Common myeloid progenitor, CD34-positive (primary cell): ENCODE data around the gene RAB14.

Source experiments
- CTCF ChIA-PET: fragments of 350-600 bp; sonication (Branson Sonifier 250); formaldehyde crosslinking; loops from one replicate; lab custom pipeline; 2021; ENCODE audit warnings: antibody characterized with exemption; lab: Charles Lee
- POLR2A ChIA-PET: fragments of 350-600 bp; sonication (Branson Sonifier 250); formaldehyde crosslinking; loops from one replicate; lab custom pipeline; 2021; ENCODE audit warnings: antibody characterized with exemption; lab: Charles Lee
- DNase-seq, 3 donors: peaks; one replicate each; pipeline versions ENCODE4 v3.0.0 to v3.0.0-alpha.2; 2013
- H3K27ac ChIP-seq, 2 experiments: 1 replicate in 1 of 2; 2 replicates in 1 of 2; pipeline ENCODE4 v1.7.0; 2013; ENCODE audit warnings: inconsistent platforms in 2 of 2, low read length in 2 of 2, mild to moderate bottlenecking in 2 of 2, low read depth in 1 of 2, moderate library complexity in 1 of 2; ENCODE audit not compliant: severe bottlenecking in 2 of 2, insufficient read depth in 1 of 2, poor library complexity in 1 of 2
- H3K27me3 ChIP-seq, 5 experiments: replicated peaks in 2 of 5; 1 replicate in 3 of 5; 2 replicates in 2 of 5; pipeline versions ENCODE4 v1.6.1 to v1.7.0; 2013; ENCODE audit warnings: low read length in 4 of 5, mild to moderate bottlenecking in 2 of 5, moderate library complexity in 2 of 5, inconsistent platforms in 1 of 5; ENCODE audit not compliant: insufficient read depth in 5 of 5, control insufficient read depth in 4 of 5
- H3K36me3 ChIP-seq, 4 experiments: 1 replicate in 2 of 4; 2 replicates in 2 of 4; pipeline versions ENCODE4 v1.6.1 to v1.7.0; 2013; ENCODE audit warnings: low read length in 3 of 4, control low read depth in 1 of 4, mild to moderate bottlenecking in 1 of 4; ENCODE audit not compliant: control insufficient read depth in 4 of 4, insufficient read depth in 4 of 4
- H3K4me1 ChIP-seq, 4 experiments: 1 replicate in 3 of 4; 2 replicates in 1 of 4; pipeline versions ENCODE4 v1.6.1 to v1.7.1; 2013; ENCODE audit warnings: low read length in 3 of 4, mild to moderate bottlenecking in 3 of 4, control low read depth in 1 of 4, inconsistent platforms in 1 of 4, moderate library complexity in 1 of 4; ENCODE audit not compliant: control insufficient read depth in 4 of 4, insufficient read depth in 4 of 4; ENCODE audit errors: control extremely low read depth in 1 of 4
- H3K4me3 ChIP-seq, 7 experiments: 1 replicate in 4 of 7; 2 replicates in 3 of 7; pipeline versions ENCODE4 v1.5.1 to v1.7.0; 2013; ENCODE audit warnings: mild to moderate bottlenecking in 7 of 7, low read length in 6 of 7, moderate library complexity in 6 of 7, inconsistent platforms in 2 of 7, low read depth in 2 of 7, control low read depth in 1 of 7; ENCODE audit not compliant: insufficient read depth in 4 of 7, control insufficient read depth in 1 of 7; ENCODE audit errors: extremely low read depth in 1 of 7
- H3K9me3 ChIP-seq, 5 experiments: 1 replicate in 4 of 5; 2 replicates in 1 of 5; pipeline versions ENCODE4 v1.6.1 to v1.7.1; 2013; ENCODE audit warnings: low read length in 4 of 5, mild to moderate bottlenecking in 2 of 5, inconsistent platforms in 1 of 5, low read depth in 1 of 5, moderate library complexity in 1 of 5; ENCODE audit not compliant: control insufficient read depth in 4 of 5, insufficient read depth in 2 of 5; ENCODE audit errors: control extremely low read depth in 1 of 5
- WGBS: methylation state at CpG from one replicate; pipeline ENCODE4 v1.1.5; 2013; ENCODE audit not compliant: insufficient coverage; 5-methylcytosine and 5-hydroxymethylcytosine counted together

Gene RAB14

DNA sequence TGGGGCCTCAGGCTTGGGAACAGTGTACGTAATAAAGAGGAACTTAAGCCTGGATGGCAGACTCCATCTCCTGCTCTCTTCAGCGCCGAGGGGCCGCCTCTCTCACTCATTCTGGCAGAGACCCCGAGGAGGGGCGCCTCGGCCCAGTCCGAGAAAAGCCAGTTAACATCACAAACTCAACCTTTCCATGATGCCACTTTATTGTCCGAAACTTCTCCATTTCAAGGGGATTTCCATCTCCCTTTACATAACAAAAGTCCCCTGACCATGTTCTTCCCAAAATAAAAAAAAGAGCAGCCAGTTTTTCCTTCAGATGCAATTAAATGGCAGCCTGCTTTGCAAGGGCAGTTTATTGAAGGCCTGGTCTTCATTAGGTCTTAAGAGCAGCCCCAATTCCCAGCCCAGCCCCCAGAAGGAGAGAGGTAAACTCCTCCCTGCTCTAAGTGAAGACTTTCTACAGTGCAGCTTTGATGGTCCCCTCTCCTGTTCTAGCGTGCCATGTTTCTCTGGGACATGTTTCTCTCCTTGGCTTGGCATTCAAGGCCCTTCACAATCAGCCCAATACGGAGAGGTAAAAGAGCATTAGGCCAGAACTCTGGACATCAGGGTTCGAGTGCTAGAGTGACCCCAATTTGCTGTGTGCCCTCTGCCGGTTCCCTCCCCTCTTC lies 19.5 kb upstream of the RAB14 start:
- DNase-seq, result peak in 2 of 3 donors; percentile 58 to 66

DNA sequence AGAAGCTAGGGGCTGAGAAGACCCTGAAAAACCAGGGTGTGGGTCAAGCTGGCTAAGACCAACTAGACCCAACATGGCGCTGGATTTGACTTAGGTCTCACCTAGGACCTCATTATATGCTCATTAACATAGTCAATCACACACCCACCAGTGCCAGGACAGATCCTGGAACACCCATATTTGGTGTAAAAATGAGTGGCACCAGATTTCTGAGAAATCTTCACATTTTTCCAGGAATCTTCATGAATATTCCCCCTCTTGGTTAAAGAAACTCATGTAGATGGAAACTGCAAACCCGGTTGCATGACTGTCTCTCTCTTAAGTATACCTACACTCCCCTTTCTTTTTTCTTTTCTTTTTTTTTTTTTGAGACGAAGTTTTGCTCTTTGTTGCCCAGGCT lies 17.9 kb upstream of the RAB14 start:
- no peak for DNase-seq
- POLR2A ChIA-PET, result no interaction called here
- no peak overlapping the region for H3K27ac ChIP-seq
- CTCF ChIA-PET, result interaction anchor here (0.9 to 1.0 kb wide), 2 partner anchors 63 to 100 kb away, joined by 3 to 4 read pairs; no protein-coding TSS in a partner anchor
- no peaks in the 10 kb centered on the region for H3K36me3 ChIP-seq
- H3K4me1 ChIP-seq, result peaks cover 16 to 31% (median 19%) of the 10 kb centered on the region in 4 experiments
- no peak overlapping the region for H3K4me3 ChIP-seq
- WGBS, result 100% methylated on average over 1 of the region's 3 CpGs
- no peaks in the 10 kb centered on the region for H3K9me3 ChIP-seq
- H3K27me3 ChIP-seq, result no peaks in the 10 kb centered on the region

More for the DNA sequence above, 19.5 kb upstream of the RAB14 start:
- H3K4me1 ChIP-seq, result peaks cover 15 to 28% (median 17%) of the 10 kb centered on the region in 4 experiments
- H3K36me3 ChIP-seq, result no peaks in the 10 kb centered on the region
- H3K27ac ChIP-seq, result peak overlapping the region in 1 of 2 experiments; percentile 27
- no peaks in the 10 kb centered on the region for H3K9me3 ChIP-seq
- POLR2A ChIA-PET, result interaction anchor here (0.6 kb wide), 1 partner anchor 54 kb away, joined by 3 read pairs; no protein-coding TSS in a partner anchor
- H3K27me3 ChIP-seq, result no peaks in the 10 kb centered on the region
- WGBS, result 27% methylated on average over 11 of the region's 13 CpGs
- CTCF ChIA-PET, result interaction anchor here (0.7 to 1.3 kb wide), 9 partner anchors 8 to 96 kb away, joined by 3 to 5 read pairs (median 3); no protein-coding TSS in a partner anchor
- peak overlapping the region in 2 of 7 experiments; percentile 19 to 37 for H3K4me3 ChIP-seq

DNA sequence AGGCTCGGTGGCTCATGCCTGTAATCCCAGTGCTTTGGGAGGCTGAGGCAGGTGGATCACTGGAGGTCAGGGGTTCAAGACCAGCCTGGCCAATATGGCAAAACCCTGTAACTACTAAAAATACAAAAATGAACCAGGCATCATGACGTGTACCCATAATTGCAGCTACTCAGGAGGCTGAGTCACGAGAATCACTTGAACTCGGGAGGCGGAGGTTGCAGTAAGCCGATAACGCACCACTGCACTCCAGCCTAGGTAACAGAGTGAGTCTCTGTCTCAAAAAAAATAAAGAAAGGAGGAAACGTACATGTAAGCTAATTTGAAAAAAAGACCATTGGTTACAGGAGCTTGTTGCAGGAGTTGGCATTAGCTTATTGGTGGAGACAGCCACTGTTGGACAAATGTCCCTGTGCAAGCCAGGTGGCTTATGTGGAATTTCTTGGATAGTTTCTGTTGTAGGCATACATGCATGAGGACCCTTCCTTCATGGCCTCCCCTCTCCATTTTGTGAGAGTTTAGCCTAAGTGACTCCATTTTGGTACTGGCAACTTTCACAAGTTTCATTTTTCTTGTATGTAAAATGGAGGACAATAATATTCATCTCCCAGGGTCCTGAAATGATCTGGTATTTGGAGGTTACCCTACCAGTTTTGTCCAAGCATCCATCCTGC lies 16.8 kb upstream of the RAB14 start:
- Histone ChIP-seq H3K27ac (no peak overlapping the region), H3K4me3 (no peak overlapping the region), H3K36me3 (no peaks in the 10 kb centered on the region), H3K9me3 (no peaks in the 10 kb centered on the region), H3K4me1 (peaks cover 16 to 31% (median 23%) of the 10 kb centered on the region in 4 experiments), H3K27me3 (no peaks in the 10 kb centered on the region)
- no peak for DNase-seq
- 98% methylated on average over 8 of the region's 8 CpGs for WGBS
- POLR2A ChIA-PET, result no interaction called here
- CTCF ChIA-PET, result interaction anchor here (0.6 to 1.9 kb wide), 9 partner anchors 26 to 317 kb away, joined by 3 to 5 read pairs (median 4); no protein-coding TSS in a partner anchor

DNA sequence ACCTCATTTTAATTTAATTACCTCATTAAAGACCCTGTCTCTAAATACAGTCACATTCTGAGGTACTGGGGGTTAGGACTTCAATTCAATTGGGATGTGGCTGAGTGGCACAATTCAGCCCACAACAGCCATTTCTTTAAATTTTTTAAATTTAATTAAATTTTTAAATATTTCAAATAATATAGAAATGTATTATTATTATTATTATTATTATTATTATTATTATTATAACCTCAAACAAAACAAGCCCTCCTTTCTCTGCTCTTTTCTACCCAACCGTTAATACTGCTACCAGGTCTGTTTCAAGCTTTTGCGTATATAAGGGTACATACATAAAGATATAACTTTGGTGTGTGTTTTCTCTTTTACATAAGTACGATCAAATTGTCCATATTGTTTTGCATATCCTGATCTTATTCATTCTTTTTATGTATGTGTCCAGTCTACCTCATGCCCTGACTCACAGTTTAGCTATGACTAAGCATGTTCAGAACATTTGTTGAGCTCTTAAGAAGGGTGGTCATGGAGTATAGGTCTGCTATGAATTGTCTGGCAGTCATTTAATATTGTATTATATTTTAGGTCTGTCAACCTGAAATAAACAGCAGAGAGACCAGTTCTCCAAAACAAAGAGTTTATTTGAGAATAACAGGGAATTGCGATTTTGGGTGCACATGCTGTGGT lies 16.1 kb upstream of the RAB14 start:
- 100% methylated on average over 1 of the region's 4 CpGs for WGBS
- Histone ChIP-seq H3K9me3 (no peaks in the 10 kb centered on the region), H3K27me3 (no peaks in the 10 kb centered on the region), H3K27ac (no peak overlapping the region), H3K4me1 (peaks cover 16 to 36% (median 29%) of the 10 kb centered on the region in 4 experiments), H3K36me3 (no peaks in the 10 kb centered on the region), H3K4me3 (no peak overlapping the region)
- CTCF ChIA-PET, result interaction anchor here (0.9 to 1.9 kb wide), 8 partner anchors 27 to 140 kb away, joined by 3 to 5 read pairs (median 4); no protein-coding TSS in a partner anchor
- POLR2A ChIA-PET, result no interaction called here
- DNase-seq, result peak in 2 of 3 donors; percentile 40 to 65

DNA sequence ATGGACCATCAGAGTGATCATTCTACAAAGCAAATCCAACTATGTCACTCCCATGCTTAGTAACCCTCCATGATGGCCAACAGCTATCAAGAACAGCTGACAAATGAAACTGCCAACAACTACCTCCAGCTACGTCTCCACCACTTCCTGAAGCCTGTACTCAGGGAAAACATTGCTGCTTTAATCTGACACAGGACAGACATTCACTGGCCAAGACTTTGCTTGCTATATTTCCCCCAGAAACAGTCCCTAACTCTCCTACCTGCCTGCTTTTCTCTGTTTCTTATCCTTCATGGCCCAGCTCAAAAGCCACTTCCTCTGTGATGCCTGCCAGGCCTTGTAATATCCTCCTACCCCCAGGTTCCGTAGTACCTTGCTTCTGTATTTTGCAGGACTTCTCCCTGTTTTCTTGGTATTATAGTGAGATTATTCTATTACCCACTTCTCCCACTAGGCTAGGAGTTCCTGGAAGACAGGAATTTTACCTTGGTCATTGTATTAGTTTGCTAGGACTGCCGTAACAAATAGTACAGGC lies 14.7 kb upstream of the RAB14 start:
- ChIA-PET POLR2A (interaction anchor here (0.6 kb wide), 1 partner anchor 1299 kb away, joined by 4 read pairs; no protein-coding TSS in a partner anchor), CTCF (interaction anchor here (0.7 to 6.2 kb wide), 11 partner anchors 16 to 185 kb away, joined by 3 to 119 read pairs (median 4); partner anchors contain the start of gene GSN)
- Histone ChIP-seq H3K4me3 (peak overlapping the region in 1 of 7 experiments; percentile 27), H3K27me3 (no peaks in the 10 kb centered on the region), H3K9me3 (no peaks in the 10 kb centered on the region), H3K36me3 (no peaks in the 10 kb centered on the region), H3K4me1 (peaks cover 15 to 34% (median 25%) of the 10 kb centered on the region in 4 experiments), H3K27ac (peak overlapping the region in 1 of 2 experiments; percentile 8)
- DNase-seq, result peak in 2 of 3 donors; percentile 52 to 72
- WGBS, result 0% methylated on average over 1 of the region's 3 CpGs

DNA sequence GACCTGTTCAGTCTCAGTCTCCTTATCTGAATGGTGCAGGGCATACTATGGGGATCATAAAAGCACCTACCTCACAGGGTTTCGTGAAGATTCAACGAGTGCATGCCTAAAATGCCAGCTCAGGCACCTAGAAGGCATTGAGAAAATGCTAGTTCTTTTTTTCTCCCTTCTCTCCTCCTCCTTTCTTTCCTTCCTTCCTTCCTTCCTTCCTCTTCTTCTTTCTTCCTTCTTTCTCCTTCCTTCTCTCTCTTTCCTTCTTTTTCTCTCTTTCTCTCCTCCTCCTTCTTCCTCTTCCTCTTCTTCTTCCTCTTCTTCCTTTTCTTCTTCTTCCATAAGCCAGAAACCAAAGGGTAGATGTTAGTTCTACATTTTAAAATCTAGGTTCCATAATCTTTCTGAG lies 12.3 kb upstream of the RAB14 start:
- peaks cover 8 to 24% (median 19%) of the 10 kb centered on the region in 4 experiments for H3K4me1 ChIP-seq
- no peak for DNase-seq
- ChIA-PET CTCF (interaction anchor here (0.6 to 10.3 kb wide), 33 partner anchors 7 to 187 kb away, joined by 3 to 119 read pairs (median 5); partner anchors contain the start of genes GSN and RAB14), POLR2A (interaction anchor here (0.6 kb wide), 1 partner anchor 95 kb away, joined by 3 read pairs; no protein-coding TSS in a partner anchor)
- no peaks in the 10 kb centered on the region for H3K36me3 ChIP-seq
- H3K4me3 ChIP-seq, result no peak overlapping the region
- 86% methylated on average over 2 of the region's 2 CpGs for WGBS
- H3K9me3 ChIP-seq, result no peaks in the 10 kb centered on the region
- H3K27me3 ChIP-seq, result no peaks in the 10 kb centered on the region
- no peak overlapping the region for H3K27ac ChIP-seq
